ENCODE data around the gene LRRFIP2.

DNA sequence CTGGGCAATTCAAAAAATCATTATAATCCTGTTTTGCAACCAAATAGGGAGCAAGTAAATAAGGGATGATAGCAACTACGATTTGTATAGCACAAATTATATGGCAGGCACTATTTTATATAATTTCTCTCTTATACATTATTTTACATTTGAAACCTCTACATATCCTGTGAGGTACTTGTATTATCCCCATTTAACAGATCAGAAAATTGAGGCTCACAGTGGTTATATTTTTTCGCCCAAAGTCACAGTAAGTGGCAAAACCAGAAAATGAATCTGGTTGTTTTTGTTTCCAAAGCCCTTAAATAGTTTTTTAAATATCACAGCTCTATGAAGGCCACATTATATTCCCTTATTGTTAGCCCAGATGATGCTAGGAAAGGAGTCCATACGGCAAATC, 106.8 kb downstream of the LRRFIP2 start:
- TF ChIP-seq, protein P1, sequence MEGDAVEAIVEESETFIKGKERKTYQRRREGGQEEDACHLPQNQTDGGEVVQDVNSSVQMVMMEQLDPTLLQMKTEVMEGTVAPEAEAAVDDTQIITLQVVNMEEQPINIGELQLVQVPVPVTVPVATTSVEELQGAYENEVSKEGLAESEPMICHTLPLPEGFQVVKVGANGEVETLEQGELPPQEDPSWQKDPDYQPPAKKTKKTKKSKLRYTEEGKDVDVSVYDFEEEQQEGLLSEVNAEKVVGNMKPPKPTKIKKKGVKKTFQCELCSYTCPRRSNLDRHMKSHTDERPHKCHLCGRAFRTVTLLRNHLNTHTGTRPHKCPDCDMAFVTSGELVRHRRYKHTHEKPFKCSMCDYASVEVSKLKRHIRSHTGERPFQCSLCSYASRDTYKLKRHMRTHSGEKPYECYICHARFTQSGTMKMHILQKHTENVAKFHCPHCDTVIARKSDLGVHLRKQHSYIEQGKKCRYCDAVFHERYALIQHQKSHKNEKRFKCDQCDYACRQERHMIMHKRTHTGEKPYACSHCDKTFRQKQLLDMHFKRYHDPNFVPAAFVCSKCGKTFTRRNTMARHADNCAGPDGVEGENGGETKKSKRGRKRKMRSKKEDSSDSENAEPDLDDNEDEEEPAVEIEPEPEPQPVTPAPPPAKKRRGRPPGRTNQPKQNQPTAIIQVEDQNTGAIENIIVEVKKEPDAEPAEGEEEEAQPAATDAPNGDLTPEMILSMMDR (conservative IDR thresholded peaks at IDR 0.05; ENCODE audit: low read depth, low read length): no peak
- TF ChIP-seq EZH2 (IDR thresholded peaks at IDR 0.05; ENCODE audit: borderline replicate concordance, low read depth, low read length, poor library complexity, severe bottlenecking): no peak
